CD1c-positive myeloid dendritic cell (primary cell): Measurements from ENCODE around the gene EIF4A3.
A peak's percentile ranks its signal among the peaks of the same experiment; 100 is the strongest.

Experiments used
- DNase-seq: peaks from one replicate; pipeline ENCODE4 v3.0.0-alpha.2; 2016; ENCODE audit errors: extremely low spot score

The EIF4A3 gene

DNA sequence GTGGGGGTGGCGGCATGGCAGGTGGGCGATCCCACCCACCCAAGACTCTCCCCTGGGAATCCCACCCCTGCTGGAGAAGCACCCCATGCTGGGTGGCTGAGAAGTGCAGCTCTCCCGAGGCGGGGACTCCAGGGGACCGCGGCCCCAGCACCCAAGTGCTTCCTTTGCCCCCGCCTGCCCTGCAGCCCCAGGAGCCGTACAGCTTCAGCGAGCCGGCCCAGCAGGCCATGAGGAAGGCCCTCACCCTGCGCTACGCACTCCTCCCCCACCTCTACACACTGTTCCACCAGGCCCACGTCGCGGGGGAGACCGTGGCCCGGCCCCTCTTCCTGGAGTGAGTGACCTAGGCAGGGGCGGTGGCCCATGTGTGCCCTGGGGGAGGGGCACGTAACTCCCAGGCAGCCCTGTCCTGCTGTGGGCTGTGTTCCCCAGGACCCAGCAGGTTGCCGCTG is 33.9 kb downstream of the EIF4A3 start:
- no peak for DNase-seq

DNA sequence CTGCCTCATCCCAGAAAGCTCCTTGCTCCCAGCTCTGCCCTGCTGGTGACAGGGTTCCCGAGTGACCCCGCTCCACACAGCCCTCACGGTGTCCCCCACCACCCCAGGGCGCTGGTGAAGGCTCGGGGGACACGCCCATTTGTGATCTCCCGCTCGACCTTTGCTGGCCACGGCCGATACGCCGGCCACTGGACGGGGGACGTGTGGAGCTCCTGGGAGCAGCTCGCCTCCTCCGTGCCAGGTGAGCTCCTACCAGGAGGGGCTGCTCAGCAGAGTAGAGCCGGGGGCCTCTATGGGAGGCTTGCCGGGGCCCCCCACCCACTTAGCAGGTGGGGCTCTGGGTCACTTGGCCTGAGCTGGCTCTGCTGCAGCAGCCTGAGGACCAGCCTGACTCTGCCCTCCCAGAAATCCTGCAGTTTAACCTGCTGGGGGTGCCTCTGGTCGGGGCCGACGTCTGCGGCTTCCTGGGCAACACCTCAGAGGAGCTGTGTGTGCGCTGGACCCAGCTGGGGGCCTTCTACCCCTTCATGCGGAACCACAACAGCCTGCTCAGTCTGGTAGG is 34.4 kb downstream of the EIF4A3 start:
- no peak for DNase-seq

DNA sequence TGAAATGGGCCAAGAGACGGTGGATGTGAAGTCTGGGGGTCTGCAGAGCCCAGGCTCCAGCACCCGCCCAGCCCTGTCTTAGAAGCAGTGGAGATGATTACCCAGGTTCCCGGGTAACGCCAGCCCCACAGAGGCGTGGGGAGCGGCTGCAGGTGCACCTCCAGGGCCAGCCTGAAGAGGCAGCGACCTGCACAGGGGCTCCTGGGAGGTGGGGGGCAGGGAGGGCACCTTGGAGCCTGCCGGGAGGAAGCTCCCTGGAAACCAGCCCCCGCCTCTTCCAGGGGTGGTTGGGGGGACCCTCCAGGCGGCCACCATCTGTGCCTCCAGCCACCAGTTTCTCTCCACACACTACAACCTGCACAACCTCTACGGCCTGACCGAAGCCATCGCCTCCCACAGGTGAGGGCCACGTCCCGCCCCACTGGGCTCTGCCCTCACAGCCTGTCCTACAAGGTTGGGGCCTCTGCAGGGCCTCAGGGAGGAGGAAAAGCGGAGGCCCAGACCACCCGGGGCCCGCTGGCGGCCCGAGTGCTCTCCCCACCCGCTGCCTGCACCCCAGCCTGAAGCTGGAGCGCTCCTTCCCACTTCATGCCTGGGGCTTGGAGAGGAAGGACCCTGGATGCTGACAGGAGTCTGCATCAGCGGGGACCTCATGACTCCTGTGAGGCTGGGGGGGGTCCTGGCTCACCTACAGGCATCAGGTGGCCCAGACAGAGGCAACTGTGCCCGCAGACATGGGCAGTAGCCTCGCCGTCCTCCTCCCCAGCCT is 35.0 kb downstream of the EIF4A3 start:
- no peak for DNase-seq

DNA sequence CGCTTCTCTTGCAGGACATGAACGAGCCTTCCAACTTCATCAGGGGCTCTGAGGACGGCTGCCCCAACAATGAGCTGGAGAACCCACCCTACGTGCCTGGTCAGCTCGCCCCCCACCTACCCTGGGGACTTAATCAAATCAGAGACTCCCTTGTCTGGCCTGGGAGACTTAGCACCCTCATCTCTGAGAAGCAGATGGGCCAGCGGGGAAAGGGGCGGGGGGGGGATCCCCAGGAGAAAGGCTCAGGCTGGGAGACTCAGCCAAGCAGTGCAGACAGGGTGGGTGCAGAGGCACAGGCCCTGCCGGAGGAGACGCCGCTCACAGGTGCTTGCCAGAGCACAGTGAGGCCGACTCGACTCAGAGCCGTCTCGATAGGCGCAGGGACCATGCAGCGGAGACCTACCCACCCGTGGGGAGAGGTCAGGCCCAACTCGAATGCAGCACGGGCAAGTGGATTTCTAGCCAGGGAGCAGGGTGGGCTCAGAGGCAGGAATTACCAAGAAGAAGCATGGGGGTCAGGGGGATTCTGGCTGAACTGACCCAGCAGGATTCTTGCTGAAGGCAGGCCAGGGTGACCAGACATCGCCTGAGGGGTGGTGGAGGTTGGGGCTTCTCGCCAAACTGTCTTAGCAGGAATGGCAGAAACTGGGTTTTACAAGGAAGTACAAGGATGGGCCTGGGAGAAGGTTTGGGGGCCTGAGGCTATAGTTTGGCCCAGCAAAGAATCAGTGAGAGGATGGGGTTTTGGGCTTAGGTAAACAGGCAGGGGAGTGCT is 35.8 kb downstream of the EIF4A3 start:
- DNase-seq, result no peak

DNA sequence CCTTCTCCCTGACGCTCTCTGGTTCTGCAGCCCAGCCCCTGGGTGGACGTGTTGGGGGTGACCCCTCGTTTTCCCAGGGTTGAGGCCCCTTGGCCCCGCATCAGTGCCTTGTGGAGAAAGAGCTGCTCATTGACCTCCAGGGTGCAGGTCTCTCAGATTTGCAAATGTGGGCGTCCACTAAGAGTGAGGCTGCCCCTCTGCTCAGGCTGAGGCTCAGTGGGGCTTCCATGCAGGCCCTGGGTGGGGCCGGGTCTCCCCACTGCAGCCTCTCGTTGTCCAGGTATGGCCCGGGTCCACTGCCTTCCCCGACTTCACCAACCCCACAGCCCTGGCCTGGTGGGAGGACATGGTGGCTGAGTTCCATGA is 36.5 kb downstream of the EIF4A3 start:
- DNase-seq, result no peak

DNA sequence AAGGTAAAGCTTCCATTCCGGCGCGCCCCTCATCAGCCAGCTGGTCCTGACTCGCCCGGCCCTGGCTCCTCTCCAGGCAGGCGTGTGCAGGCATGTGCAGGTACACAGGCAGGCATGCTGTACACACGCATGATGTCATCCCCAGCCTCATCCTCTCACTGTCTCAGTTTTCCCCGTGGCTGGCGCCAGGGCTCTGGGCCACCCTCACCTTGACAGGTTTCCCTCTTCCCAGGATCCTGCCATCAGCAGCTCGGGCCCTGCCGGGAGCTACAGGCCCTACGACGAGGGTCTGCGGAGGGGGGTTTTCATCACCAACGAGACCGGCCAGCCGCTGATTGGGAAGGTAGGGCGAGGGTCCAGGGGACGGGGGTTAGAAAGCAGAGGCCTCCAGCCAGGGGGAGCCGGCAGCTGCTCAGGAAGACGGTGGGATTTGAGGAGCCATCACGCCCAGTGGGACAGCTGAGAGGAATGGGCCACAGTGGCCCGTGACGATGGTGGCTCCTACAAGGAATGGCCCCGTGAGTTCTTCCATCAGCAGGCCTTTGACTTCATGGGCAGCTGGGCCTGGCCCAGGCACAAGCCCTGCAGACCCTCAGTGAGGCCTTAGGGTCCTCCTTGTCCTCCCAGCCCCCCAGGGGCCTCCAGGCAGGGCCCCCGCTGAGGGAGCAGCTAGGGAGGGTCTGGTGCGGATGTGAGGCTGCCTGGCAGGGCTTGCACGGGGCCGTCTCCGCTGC is 37.0 kb downstream of the EIF4A3 start:
- no peak for DNase-seq

DNA sequence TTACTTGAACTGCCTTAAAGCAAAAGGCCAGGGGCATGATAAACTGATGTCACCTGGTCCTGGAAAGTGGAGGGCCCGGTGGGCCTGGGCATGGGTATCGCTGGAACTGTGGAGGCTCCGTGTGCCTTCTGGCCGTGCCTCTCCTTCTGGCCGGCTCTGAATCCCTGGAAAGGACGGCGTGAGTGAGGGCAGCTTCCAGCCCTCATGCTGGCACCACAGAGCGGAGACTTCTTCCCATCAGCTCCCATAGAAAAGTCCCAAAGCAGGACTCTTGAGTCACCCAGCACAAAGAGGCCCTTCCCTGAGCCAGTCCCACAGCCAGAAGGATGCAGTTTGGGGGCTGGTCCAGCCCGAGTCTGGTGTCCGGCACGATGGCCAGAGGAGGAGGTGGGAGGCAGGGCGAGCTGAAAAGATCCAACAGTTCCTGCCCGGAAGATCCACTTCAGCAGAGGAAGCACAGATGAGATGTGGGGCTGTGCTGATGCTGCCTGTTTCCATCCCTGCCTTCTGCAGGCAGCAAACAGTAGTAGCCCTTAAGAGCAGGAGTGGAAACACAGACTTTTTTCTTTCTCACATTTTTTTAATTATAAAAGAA is 37.8 kb downstream of the EIF4A3 start:
- DNase-seq, result no peak

DNA sequence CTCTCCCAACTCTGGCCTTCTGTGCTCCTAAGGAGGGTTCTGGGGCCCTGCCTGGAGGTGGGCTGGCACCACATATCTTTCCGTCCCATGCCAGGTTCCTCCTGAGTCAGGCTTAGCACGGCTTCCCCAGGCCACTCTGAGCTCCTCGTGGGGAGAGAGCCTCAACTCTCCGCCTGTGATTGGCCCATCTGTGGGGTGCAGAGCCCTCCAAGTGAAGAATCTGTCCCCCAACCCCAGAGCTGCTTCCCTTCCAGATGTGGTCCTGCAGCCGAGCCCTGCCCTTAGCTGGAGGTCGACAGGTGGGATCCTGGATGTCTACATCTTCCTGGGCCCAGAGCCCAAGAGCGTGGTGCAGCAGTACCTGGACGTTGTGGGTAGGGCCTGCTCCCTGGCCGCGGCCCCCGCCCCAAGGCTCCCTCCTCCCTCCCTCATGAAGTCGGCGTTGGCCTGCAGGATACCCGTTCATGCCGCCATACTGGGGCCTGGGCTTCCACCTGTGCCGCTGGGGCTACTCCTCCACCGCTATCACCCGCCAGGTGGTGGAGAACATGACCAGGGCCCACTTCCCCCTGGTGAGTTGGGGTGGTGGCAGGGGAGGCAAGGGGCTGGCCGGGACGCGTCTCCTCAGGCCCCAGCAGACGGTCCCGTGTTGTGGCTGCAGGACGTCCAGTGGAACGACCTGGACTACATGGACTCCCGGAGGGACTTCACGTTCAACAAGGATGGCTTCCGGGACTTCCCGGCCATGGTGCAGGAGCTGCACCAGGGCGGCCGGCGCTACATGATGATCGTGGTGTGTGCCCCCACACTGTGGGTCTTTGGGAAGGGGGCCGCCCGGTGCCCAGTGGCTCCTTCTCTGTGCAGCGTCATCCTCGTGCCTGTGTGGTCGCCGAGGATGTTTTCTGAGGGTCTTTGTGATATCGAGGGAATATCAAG is 38.6 kb downstream of the EIF4A3 start:
- DNase-seq, result no peak

DNA sequence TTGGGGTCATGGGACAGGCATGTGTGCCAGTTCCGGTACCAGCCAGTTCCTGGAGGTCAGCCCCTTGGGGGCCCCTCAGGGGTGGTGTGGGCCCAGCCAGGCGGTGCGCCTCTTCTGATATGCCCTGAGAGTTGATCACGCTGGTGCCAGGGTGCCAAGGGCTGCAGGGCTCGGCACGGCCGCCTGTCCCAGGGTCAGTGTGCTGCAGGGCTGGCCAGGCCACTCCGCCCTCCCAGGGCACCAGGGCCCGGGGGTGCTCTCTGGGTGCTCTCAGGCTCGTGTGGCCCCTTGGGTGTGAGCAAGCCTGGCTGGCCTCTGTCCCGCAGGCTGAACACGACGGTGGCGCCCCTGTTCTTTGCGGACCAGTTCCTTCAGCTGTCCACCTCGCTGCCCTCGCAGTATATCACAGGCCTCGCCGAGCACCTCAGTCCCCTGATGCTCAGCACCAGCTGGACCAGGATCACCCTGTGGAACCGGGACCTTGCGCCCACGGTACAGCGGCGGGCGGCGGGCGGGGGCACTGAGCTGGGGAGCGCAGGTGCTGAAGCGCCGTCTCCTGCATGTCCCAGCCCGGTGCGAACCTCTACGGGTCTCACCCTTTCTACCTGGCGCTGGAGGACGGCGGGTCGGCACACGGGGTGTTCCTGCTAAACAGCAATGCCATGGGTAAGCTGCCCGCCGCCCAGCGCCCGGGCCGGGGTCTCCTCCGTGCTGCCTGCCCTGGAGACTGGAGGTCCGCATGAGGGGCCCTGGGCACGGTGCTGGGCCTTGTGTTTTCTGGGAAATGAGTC is 39.5 kb downstream of the EIF4A3 start:
- DNase-seq, result no peak

DNA sequence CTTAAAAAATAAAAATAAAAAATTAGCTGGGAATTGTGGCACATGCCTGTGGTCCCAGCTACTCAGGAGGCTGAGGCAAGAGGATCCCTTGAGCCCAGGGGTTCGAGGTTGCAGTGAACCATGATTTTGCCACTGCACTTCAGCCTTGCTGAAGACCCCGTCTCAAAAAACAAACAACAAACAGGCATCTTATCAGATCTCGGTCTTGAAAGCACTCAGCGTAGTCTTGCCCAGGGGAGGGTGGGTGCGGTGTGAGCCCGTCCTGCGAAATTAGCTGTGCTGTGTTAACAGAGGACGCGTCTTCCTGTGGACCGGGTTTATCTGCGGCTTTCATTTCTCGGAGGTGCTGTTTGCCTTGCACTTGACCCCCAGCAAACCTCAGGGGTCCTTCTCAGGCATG is 40.2 kb downstream of the EIF4A3 start:
- DNase-seq, result no peak

DNA sequence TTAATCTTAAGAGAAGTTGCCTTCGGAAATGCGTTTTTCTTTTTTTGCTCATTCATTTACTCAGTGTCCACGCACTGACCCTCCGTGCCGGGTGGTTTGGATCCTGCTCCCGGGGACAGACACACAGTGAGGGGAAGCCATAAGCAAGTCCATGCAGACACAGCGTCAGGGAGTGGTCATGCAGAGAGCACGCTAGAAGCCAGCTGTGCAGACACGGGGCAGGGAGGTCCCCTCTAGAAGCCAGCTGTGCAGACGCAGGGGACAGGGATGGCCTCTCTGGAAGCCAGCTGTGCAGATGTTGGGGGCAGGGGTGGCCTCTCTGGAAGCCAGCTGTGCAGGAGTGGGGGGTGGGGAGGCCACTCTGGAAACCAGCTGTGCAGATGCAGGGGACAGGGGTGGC is 40.8 kb downstream of the EIF4A3 start:
- no peak for DNase-seq

DNA sequence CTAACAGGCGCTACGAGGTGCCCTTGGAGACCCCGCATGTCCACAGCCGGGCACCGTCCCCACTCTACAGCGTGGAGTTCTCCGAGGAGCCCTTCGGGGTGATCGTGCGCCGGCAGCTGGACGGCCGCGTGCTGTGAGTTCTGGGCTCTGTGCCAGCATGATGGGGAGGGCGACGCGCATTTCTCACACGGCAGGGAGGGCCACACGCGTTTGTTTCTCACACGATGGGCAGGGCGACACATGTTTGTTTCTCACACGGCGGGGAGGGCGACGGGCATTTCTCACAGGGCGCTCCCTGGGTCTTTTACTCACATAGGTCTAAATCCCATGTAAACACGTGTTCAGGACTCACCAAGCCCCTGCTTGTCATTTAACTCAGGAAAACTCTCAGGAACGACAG is 41.2 kb downstream of the EIF4A3 start:
- DNase-seq, result no peak

DNA sequence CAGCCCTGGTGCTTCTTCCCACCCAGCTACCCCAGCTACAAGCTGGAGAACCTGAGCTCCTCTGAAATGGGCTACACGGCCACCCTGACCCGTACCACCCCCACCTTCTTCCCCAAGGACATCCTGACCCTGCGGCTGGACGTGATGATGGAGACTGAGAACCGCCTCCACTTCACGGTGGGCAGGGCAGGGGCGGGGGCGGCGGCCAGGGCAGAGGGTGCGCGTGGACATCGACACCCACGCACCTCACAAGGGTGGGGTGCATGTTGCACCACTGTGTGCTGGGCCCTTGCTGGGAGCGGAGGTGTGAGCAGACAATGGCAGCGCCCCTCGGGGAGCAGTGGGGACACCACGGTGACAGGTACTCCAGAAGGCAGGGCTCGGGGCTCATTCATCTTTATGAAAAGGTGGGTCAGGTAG is 42.0 kb downstream of the EIF4A3 start:
- no peak for DNase-seq

DNA sequence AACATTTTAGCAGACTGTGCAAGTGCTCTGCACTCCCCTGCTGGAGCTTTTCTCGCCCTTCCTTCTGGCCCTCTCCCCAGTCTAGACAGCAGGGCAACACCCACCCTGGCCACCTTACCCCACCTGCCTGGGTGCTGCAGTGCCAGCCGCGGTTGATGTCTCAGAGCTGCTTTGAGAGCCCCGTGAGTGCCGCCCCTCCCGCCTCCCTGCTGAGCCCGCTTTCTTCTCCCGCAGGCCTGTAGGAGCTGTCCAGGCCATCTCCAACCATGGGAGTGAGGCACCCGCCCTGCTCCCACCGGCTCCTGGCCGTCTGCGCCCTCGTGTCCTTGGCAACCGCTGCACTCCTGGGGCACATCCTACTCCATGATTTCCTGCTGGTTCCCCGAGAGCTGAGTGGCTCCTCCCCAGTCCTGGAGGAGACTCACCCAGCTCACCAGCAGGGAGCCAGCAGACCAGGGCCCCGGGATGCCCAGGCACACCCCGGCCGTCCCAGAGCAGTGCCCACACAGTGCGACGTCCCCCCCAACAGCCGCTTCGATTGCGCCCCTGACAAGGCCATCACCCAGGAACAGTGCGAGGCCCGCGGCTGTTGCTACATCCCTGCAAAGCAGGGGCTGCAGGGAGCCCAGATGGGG is 42.5 kb downstream of the EIF4A3 start:
- DNase-seq, result no peak

DNA sequence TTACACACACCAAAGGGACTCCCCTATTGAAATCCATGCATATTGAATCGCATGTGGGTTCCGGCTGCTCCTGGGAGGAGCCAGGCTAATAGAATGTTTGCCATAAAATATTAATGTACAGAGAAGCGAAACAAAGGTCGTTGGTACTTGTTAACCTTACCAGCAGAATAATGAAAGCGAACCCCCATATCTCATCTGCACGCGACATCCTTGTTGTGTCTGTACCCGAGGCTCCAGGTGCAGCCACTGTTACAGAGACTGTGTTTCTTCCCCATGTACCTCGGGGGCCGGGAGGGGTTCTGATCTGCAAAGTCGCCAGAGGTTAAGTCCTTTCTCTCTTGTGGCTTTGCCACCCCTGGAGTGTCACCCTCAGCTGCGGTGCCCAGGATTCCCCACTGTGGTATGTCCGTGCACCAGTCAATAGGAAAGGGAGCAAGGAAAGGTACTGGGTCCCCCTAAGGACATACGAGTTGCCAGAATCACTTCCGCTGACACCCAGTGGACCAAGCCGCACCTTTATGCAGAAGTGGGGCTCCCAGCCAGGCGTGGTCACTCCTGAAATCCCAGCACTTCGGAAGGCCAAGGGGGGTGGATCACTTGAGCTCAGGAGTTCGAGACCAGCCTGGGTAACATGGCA is 43.4 kb downstream of the EIF4A3 start:
- DNase-seq, result no peak

DNA sequence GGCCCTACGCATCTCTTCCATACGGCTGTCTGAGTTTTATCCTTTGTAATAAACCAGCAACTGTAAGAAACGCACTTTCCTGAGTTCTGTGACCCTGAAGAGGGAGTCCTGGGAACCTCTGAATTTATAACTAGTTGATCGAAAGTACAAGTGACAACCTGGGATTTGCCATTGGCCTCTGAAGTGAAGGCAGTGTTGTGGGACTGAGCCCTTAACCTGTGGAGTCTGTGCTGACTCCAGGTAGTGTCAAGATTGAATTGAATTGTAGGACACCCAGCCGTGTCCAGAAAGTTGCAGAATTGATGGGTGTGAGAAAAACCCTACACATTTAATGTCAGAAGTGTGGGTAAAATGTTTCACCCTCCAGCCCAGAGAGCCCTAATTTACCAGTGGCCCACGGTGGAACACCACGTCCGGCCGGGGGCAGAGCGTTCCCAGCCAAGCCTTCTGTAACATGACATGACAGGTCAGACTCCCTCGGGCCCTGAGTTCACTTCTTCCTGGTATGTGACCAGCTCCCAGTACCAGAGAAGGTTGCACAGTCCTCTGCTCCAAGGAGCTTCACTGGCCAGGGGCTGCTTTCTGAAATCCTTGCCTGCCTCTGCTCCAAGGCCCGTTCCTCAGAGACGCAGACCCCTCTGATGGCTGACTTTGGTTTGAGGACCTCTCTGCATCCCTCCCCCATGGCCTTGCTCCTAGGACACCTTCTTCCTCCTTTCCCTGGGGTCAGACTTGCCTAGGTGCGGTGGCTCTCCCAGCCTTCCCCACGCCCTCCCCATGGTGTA is 44.1 kb downstream of the EIF4A3 start:
- DNase-seq, result no peak

DNA sequence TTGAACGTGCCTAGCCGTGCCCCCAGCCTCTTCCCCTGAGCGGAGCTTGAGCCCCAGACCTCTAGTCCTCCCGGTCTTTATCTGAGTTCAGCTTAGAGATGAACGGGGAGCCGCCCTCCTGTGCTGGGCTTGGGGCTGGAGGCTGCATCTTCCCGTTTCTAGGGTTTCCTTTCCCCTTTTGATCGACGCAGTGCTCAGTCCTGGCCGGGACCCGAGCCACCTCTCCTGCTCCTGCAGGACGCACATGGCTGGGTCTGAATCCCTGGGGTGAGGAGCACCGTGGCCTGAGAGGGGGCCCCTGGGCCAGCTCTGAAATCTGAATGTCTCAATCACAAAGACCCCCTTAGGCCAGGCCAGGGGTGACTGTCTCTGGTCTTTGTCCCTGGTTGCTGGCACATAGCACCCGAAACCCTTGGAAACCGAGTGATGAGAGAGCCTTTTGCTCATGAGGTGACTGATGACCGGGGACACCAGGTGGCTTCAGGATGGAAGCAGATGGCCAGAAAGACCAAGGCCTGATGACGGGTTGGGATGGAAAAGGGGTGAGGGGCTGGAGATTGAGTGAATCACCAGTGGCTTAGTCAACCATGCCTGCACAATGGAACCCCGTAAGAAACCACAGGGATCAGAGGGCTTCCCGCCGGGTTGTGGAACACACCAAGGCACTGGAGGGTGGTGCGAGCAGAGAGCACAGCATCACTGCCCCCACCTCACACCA is 44.8 kb downstream of the EIF4A3 start:
- DNase-seq, result peak; percentile 82
